KOPT-K1 (cell line): ENCODE data around the gene ST6GALNAC4.
"Not testable (repeated sequence)": the region's sequence is repeated elsewhere in the genome, so short reads cannot be mapped to it uniquely, and the experiment has no call there.

ENCODE experiments used
- H3K27ac ChIP-seq: fragments of 200-600 bp; sonication (generic); 2 replicates; pipeline ENCODE4 v1.5.1; 2016; ENCODE audit warnings: antibody characterized with exemption, mild to moderate bottlenecking, low read depth, low read length; ENCODE audit not compliant: poor library complexity, severe bottlenecking
- H3K36me3 ChIP-seq: fragments of 200-600 bp; sonication (generic); 2 replicates; pipeline ENCODE4 v1.5.1; 2017; ENCODE audit warnings: antibody characterized with exemption, mild to moderate bottlenecking, low read length, moderate library complexity; ENCODE audit not compliant: insufficient read depth
- H3K9me3 ChIP-seq: fragments of 200-600 bp; sonication (generic); 2 replicates; pipeline ENCODE4 v1.5.1; 2017; ENCODE audit warnings: antibody characterized with exemption, low read length, mild to moderate bottlenecking; ENCODE audit not compliant: insufficient read depth, poor library complexity, severe bottlenecking

ST6GALNAC4 gene

DNA sequence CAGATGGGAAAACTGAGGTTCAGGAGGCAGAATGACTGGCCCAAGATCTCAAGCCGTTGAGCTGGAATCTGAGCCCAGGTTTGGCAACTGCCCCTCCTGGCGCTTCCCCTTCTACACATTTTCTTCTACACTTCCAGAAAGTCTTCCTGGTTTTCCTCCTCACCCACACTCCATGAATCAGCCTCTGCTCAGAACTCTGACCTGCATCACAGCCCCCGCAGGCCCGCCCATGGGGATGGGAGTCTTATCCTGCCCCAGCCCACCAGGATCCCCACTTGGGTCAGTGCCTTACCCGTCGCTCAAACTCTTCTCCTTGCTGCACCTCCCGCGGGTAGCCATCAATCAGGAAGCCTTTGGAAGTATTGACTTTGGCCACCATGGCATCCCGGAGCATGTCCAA lies 45.3 kb downstream of the ST6GALNAC4 start:
- H3K36me3 ChIP-seq: no peaks in the 10 kb centered on the region
- H3K27ac ChIP-seq: no peak overlapping the region
- H3K9me3 ChIP-seq: no peaks in the 10 kb centered on the region

DNA sequence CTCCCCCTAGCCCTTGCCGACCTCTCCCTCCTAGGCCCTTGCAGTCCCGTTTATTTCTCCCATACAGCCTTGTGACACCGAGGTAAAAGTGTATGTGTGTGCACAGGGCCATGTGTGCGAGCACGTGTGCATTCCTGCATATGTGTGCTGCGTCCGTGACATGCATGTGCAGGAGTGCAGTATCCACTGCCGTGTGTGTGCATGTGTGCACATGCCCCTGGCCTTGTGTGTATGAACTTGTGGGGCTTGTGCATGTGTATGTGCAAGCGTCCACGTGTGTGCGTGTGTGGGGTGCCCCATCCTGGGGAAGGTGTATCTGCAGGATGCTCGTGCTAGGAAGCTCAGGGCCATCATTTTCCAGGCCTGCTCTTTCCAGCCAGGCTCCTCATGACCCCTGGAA lies 46.0 kb downstream of the ST6GALNAC4 start:
- Histone ChIP-seq H3K36me3 (no peaks in the 10 kb centered on the region), H3K9me3 (no peaks in the 10 kb centered on the region), H3K27ac (no peak overlapping the region)

DNA sequence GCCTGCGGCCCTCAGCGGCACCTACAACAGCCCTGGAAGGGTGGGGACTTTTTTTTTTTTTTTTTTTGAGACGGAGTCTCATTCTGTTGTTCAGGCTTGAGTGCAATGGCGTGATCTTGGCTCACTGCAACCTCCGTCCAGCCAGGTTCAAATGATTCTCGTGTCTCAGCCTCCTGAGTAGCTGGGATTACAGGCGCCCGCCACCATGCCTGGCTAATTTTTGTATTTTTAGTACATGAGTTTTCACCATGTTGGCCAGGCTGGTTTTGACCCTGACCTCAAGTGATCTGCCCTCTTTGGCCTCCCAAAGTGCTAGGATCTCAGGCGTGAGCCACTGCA lies 46.7 kb downstream of the ST6GALNAC4 start:
- not testable (repeated sequence) for H3K36me3 ChIP-seq, H3K27ac ChIP-seq, H3K9me3 ChIP-seq

DNA sequence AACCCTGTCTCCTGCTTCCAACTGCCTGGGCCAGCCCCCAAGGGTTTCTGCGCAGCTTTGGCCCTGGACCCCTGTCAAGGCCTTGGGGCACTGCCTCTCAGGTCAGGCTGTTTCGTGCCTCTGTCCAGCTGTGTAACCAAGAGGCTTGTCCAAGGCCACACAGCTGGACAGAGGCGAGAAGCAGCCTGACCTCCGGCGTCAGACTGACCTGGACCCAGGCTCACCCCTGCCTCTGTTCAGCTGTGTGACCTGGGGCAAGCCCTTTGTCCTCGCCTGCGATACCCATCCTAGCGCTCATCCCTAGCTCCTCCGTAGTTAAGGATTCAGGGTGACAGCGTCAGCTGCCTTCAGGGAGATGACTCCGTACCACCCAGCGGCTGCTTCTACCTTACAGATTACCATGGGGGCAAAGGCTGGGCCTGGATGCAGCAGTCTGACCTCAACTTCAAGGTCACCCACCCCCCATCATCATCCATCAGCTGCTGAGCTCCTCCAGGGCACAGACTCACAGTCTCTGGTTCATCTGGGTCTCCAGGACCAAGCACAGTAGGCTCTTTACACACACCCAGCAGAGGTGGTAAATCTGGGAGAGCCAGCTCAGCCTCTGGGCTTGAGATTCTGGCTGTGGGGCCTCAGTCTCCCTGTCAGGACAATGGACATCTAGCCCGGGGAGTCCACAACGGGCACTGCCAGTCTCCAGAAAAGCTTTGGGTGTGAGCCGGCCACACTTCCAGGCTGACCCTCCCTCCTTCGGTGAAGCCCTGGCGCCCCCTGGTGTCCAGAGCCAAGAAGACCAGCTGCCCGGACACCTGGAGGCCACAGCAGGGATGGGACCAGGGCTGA lies 47.3 kb downstream of the ST6GALNAC4 start:
- Histone ChIP-seq H3K27ac (no peak overlapping the region), H3K9me3 (no peaks in the 10 kb centered on the region), H3K36me3 (no peaks in the 10 kb centered on the region)

DNA sequence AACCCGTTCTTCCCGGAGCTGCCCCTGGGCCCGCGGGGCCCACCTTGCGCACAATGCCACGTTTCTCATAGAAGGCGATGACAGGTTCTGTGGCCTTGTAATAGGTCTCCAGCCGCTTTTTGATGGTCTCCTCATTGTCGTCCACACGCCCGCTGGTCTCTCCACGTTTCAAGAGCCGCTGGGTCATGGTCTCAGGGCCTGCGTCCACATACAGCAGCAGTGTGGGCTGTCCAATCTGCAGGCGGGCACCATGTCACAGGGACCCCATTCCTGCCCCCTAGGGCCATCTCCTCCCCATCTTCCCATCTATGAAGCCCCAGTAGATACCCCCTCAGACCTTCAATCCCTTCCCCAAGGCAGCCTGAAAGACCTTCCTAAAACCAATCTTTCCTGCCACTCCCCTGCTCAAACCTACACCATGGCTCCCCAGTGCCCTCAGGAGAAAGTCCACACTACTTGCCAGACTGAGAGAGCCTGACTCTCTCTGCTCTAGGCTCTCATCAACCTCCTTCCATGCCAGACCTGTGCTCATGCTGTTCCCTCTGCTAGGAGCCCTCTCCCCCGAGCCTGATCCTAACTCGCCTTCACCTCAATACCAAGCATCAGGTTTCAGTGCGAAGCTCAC lies 48.5 kb downstream of the ST6GALNAC4 start:
- no peaks in the 10 kb centered on the region for H3K36me3 ChIP-seq
- no peak overlapping the region for H3K27ac ChIP-seq
- H3K9me3 ChIP-seq: no peaks in the 10 kb centered on the region

DNA sequence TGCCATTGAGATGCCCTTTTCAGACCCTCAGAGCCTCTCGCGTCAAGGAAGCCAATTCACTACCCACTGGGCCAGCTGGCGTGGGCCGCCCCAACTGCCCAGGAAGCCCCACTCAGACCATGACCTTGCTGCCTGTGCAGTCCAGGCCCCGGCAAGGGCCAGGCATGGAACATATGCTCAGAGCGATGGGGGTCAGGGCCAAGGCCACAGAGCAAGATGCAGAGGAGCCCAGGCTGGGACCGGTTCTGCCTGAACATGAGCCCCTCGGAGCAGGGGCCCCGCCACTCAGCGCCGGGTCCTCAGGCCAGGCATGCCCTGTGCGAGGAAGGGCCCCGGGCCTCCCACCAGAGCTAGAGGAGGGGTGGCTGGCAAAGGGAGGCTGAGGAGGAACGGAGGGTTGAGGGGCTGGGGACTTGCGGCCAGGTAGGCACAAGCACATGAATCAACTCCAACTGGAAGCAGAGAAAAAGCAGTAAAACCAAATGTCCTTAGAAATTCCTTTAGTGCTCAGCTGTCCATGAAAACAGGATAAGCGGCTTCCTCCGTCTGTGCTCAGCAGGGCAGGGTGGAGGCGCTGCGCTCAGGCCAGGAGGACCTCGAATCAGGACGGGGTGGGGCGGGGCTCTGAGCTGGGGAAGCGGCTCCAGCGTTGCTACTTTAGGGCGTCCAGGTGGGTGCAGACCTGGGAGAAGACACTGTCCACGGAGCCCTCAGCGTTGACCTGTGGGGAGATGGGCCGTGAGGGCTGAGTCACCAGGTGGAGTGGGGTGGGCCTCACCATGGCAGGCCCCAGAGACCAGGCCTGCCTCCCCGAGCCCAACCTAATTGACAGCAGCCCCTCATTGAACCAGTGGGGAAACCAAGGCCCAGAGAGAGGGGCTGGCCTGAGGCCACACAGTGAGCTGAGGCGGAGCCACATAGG lies 49.2 kb downstream of the ST6GALNAC4 start:
- no peaks in the 10 kb centered on the region for H3K36me3 ChIP-seq
- no peaks in the 10 kb centered on the region for H3K9me3 ChIP-seq
- no peak overlapping the region for H3K27ac ChIP-seq

DNA sequence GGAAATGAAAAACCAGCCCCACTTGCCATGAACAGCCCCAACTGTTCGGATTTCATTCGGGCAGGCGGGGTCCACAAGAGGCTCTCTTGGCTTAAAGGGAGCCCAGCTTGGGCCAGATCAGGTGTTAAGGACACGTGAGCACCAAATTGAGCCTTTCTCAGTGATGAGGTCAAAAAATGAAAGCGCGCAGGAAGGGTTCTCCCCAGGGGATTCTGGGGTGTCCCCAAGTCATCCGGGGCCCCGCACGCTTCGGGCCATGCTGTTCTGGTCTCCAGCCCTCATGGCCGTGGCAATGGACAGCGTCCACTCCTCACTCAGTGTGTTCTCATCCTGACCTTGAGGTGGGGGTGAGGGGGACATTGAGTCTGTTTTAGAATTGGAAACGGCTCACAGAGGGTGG lies 50.3 kb downstream of the ST6GALNAC4 start:
- no peaks in the 10 kb centered on the region for H3K36me3 ChIP-seq
- no peaks in the 10 kb centered on the region for H3K9me3 ChIP-seq
- no peak overlapping the region for H3K27ac ChIP-seq

DNA sequence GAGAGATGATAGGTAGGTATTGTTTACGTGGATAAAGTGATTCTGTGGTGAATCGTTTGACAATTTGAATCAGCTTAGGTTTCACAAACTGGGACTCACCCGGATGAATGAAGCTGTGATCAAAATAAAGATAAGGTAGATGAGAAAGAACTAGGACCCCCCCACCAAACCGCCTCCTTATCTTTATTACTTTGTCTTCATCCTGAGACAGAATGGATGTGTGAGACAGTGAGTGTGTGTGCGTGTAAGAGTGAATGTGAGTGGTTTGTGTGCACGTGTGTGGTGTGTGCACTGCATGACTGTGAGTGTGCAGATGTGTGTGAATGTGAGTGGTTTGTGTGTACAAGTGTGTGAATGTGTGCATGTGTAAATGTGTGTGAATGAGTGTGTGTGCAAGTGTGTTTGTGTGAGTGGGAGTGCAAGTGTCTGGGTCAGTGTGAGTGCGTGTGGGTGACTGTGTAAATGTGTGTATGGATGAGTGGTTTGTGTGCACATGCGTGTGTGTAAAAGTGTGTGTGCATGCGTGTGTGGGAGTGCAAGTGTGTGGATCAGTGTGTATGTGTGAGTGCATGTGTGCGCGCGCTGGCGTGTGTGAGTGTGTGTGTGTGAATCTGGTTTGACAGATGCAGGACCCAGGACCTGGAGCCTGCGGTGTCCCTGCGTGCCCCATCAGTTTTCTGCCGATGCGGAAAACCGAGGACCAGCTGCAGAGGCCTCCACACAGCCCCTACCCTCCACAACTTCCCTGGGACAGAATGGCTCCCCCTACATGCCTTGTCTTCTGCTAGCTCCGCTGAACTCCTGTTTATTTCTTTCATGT lies 51.0 kb downstream of the ST6GALNAC4 start:
- Histone ChIP-seq H3K9me3 (no peaks in the 10 kb centered on the region), H3K27ac (peak overlapping the region; percentile 89), H3K36me3 (no peaks in the 10 kb centered on the region)

DNA sequence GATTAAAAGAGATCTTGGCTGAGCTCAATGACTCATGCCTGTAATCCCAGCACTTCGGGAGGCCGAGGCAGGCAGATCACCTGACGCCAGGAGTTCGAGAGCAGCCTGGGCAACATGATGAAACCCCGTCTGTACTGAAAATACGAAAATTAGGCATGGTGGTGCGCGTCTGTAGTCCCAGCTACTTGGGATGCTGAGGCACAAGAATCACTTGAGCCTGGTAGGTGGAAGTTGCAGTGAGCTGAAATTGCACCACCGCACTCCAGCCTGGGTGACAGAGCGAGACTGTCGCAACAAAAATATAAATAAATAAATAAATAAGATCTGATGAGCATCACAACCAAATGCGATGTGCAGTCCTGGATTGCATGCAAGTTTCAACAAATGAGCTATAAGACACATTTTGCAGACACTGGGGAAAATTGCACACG lies 53.6 kb downstream of the ST6GALNAC4 start:
- no peaks in the 10 kb centered on the region for H3K36me3 ChIP-seq
- peak overlapping the region; percentile 73 for H3K27ac ChIP-seq
- no peaks in the 10 kb centered on the region for H3K9me3 ChIP-seq

DNA sequence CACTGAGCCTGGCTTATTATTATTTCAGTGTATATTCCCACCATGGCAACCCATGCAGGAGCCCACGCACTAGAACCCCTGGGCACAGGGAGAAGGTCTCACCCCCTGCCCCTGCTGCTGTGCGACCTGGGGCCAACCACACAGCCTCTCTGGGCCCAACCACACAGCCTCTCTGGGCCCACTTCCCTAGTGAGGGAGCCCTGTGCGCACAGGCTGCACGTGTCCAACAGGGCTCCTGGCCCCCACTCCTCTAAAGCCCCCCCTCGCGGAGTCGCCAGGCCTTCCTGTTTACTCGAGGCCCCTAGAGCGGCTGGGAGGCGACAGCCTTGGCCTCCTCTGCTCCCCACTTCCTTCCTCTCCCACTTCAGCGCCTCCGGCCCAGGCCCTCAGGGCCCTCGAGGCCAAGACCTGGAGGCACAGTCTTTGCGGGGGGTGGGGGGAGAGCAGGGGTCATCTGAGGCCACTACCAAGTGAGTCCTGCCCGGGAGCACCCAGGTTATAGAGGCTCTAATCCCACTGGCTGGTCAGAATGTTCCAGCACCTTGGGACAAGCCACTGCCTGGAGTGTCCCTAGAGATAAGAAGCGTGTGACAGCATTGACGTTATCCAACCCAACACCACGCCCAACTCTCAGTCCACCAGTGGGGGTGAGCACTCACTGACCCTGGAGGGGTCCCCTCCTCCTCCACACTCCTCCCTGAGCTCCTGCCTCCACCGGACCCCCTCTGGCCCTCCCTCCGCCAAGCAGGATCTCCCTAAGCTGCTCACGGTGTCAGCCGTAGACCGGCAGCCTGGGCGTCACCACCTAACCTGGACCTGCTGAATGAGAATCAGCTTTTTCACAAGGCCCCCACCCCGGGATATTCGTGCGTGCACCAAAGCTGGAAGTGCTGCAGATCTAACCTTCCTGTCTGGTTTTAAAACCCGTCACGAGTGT lies 54.5 kb downstream of the ST6GALNAC4 start:
- Histone ChIP-seq H3K27ac (peak overlapping the region; percentile 73), H3K36me3 (no peaks in the 10 kb centered on the region), H3K9me3 (no peaks in the 10 kb centered on the region)

DNA sequence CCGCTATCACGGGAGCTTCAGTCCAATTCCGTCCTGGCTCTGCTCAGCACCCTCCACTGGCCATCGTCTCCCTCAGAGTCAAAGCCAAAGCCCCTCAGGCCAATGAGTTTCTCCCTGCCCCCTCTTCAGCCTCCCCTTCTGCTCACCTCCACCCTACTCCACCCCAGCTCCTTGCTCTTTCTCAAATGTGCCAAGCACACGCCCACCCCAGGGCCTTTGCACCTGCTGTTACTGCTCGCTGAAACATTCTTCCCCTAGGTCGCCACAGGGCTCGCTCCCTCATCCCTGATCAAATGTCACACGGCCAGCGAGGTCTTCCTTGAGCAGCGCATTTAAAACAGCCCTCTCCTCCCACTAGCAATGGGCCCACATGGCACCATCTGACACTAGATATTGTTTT lies 56.1 kb downstream of the ST6GALNAC4 start:
- Histone ChIP-seq H3K36me3 (no peaks in the 10 kb centered on the region), H3K9me3 (no peaks in the 10 kb centered on the region), H3K27ac (no peak overlapping the region)

DNA sequence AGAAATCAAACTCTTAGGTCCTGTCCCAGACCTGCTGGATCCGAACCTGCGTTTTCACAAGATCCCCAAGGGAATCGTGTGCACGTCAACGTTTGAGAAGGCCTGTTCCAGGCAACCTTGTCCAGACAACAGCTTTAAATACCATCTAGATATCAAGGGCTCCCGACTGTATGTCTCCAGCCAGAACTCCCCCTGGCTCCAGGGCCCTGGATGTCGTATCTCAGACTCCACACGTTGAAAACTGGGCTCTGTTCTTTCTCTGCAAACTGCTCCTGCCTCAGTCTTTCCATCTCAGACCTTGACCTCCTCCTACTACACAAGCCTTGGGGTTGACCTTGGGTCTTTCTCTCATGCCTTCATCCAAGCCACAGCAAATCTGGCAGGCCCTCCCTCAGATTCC lies 56.6 kb downstream of the ST6GALNAC4 start:
- Histone ChIP-seq H3K9me3 (no peaks in the 10 kb centered on the region), H3K36me3 (no peaks in the 10 kb centered on the region), H3K27ac (no peak overlapping the region)

DNA sequence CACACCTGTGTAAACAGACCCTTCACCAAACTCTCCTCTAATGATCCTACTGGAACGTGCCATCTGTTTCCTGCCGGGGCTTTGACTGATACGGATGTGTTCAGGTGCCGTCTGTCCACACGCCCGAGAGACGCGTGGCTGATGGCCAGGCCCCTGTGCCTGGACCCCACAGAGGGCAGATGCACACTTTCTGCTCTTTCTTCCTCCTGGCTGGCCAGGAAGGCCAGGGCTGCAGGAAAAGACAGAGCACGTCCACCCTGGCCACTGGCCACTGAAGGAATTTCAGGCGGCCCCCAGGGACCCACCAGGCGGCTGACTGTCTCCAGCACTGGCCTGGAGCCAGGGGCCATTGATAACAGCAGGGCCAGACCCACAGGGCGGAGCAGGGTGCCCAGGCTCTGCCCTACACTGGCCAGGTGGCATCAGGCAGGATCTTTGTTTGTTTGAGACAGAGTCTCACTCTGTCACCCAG lies 58.8 kb downstream of the ST6GALNAC4 start:
- Histone ChIP-seq H3K36me3 (no peaks in the 10 kb centered on the region), H3K27ac (no peak overlapping the region), H3K9me3 (no peaks in the 10 kb centered on the region)
